Activated naive CD4-positive, alpha-beta T cell treated with Interleukin-2 at 50 U/mL for 16 hours (primary cell): ENCODE results near the gene GSPT1.
"Not testable (repeated sequence)": the region's sequence is repeated elsewhere in the genome, so short reads cannot be mapped to it uniquely, and the experiment has no call there.

ENCODE experiments used
- DNase-seq: peaks from one replicate; pipeline ENCODE4 v3.0.0-alpha.2; 2020

The GSPT1 gene

GRCh38 chr16:11915644-11916523, at the start of gene GSPT1:
Gene GSPT1 (minus strand): TSS chr16:11915956. CDS start chr16:11915720, 236 bp downstream.
- DNase-seq, result peak; percentile 99

GRCh38 chr16:11964761-11965551, 49.2 kb upstream of the GSPT1 start, which contains the start of gene TNFRSF17:
Gene TNFRSF17 (plus strand): TSS chr16:11965210. CDS start chr16:11965325, 115 bp downstream.
- DNase-seq, result no peak

DNA sequence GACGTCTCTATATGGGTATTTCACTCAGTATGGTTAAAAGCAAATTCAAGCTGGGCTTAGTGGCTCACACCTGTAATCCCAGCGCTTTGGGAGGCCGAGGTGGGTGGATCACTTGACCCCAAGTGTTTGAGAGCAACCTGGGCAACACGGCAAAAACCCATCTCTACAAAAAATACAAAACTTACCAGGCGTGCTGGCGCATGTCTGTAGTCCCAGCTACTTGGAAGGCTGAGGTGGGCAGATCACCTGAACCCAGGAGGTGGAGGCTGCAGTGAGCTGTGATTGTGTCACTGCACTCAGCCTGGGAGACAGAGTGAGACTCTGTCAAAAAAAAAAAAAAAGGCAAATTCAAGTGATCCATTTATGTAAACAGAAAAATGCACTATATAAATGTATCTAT, 48.0 kb upstream of the GSPT1 start:
- no peak for DNase-seq

GRCh38 chr16:11962978-11963377, 47.2 kb upstream of the GSPT1 start:
- DNase-seq, result not testable (repeated sequence)

GRCh38 chr16:11962457-11962856, 46.7 kb upstream of the GSPT1 start:
- DNase-seq, result not testable (repeated sequence)

- DNase-seq, result no peak
Observed at GRCh38 chr16:11957591-11958395, 42.0 kb upstream of the GSPT1 start.

GRCh38 chr16:11956558-11956957, 40.8 kb upstream of the GSPT1 start:
- DNase-seq, result no peak

- no peak for DNase-seq
Observed at GRCh38 chr16:11955713-11956123, 40.0 kb upstream of the GSPT1 start.

GRCh38 chr16:11953576-11953975, 37.8 kb upstream of the GSPT1 start:
- DNase-seq, result not testable (repeated sequence)

- DNase-seq, result no peak
Observed at GRCh38 chr16:11950388-11950787, 34.6 kb upstream of the GSPT1 start.

- DNase-seq, result no peak
Observed at GRCh38 chr16:11949527-11949926, 33.8 kb upstream of the GSPT1 start.

- DNase-seq, result no peak
Observed at GRCh38 chr16:11948819-11949218, 33.1 kb upstream of the GSPT1 start.

DNA sequence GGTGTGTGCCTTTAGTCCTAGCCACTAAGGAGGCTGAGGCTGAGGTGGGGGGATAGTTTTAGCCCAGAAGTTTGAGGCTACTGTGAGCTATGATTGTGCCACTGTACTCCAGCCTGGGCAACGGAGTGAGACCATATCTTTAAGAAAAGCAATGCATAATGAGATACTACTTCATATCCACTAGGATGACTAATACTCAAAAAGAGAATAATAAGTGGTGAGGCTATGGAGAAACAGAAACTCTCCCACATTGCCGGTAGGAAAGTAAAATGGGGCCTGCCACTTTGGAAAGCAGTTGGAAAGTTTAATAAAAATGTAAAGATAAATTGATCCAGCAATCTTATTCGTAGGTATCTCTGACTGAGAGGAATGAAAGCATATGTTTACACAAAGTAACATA, 30.7 kb upstream of the GSPT1 start:
- no peak for DNase-seq

DNA sequence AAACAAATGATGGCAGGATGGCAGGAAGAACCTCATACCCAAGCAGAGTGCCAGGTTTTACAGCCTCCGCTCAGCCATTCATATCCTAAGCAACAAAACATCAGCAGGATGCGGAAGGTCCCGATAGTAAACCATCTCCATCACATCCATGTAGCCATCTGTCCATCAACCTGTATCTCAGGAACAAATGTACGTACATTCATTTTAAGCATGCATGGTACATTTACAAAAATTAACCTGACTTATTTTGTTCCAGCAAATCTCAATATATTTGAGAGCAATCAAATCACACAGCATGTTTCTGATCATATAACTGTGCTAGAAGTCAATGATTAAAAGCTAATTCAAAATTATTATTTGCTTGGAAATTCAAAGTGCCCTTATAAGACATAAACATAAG, 26.2 kb upstream of the GSPT1 start, which contains the start of gene NPIPB2:
NPIPB2 (minus strand) TSS at position 101 of the 400 bp plus-strand sequence; CDS start at position 101, 0 bp downstream.
- not testable (repeated sequence) for DNase-seq

GRCh38 chr16:11927350-11927749, 11.6 kb upstream of the GSPT1 start:
- DNase-seq, result not testable (repeated sequence)

DNA sequence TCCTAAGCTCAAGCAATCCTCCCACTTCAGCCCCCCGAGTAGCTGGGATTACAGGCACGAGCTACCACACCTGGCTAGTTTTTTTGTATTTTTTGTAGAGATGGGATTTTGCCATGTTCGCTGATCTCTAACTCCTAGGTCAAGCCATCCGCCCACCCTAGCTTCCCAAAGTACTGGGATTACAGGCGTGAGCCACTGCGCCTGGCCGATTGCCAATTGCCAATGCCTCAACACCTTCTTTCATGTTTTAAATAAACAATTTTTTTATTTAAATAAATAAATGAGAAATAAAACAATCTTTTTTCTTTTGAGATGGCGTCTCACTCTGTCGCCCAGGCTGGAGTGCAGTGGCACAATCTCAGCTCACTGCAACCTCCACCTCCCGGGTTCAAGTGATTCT, 8.3 kb upstream of the GSPT1 start:
- not testable (repeated sequence) for DNase-seq

DNA sequence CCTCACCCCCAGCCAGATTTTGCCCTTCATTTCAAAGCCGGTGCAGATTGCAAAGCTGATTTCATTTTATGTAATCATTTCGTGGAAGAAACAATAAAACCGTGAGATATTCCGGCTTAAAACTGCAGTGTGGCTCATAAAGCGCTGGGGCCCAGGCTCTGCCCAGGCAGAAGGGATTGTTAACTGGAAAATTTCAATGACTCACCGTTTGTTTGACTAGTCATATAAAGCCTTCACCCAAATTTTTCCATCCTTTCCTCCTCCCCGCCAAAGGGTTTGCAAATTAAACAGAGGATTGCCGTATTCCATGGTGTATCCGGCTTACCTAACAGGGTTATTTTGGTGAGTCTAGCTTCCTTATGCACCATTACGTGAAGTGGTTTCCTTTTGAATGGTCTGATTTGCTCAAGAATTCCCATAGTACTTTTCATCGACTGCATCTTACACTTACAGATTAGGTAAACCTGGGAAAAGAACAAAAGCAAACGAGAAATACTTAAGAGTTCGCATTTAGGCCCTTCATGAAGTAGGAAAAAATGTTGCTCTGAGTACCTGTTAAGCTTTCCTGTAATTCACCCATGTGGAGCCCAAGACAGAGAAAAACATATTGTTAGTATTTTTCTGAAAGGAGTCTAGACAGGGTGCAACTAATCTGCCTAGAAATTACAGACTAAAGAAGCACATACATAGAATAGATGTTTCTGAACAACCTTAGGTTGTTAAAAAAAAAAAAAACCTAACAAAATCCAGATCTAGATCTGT, 949 bp upstream of the GSPT1 start:
- DNase-seq, result no peak

GRCh38 chr16:11915114-11915643, 577 bp downstream of the GSPT1 start:
- DNase-seq, result peak; percentile 46

- peak; percentile 39 for DNase-seq
Observed at GRCh38 chr16:11914210-11915113, 1.3 kb downstream of the GSPT1 start.

GRCh38 chr16:11913425-11914079, 2.2 kb downstream of the GSPT1 start:
- DNase-seq, result peak; percentile 20
